Epithelial cell of umbilical artery (primary cell): ENCODE results near the gene FLT3LG. TPM values are rescaled to one million over a fixed set of nuclear protein-coding genes. Genes with fewer than 3 reads are reported as not detected.

Experiments
- total RNA-seq: library from RNA; depleted of rRNA; stranded (reverse); fragments of >200 nt; gene quantifications from 2 replicates; pipeline ENCODE4 v1.2.3, GENCODE V29; 2014

FLT3LG gene
- total RNA-seq, result 0.32 and 1.8 TPM in 2 replicates

GRCh38 chr19:49473868-49474541 is at the start of gene FLT3LG:
Gene FLT3LG (plus strand): TSS chr19:49474215. CDS start chr19:49474640, 425 bp downstream.

DNA sequence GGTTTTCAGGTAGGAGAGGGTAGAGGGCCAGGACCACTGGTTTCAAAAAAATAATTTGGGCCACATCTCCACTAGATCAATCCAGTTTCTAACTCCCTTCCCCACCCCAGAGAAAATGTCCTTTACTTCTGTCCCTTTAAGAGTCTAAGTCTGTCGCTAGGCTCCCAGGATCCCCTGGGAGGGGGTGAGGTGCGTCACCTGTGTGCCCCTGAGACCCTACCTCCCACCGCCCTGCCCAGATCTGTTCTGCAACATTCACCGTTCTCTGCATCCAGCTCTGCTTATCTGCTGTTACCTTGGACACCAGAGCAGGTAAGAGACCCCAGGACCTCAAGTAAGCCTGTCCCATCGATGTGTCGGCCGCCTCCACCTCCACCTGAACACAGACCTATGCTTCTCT is 48.8 kb upstream of the FLT3LG start, which contains the start of gene GFY:
TSS of gene GFY (plus strand) at position 211 of the 400 bp plus-strand sequence. CDS start 1,043 bp downstream, outside the sequence.

GRCh38 chr19:49441210-49441959 is 32.6 kb upstream of the FLT3LG start, which contains the start of gene SLC17A7:
Gene SLC17A7 (minus strand): TSS chr19:49441527. CDS start chr19:49441379, 148 bp downstream.

GRCh38 chr19:49451430-49452181 is 22.4 kb upstream of the FLT3LG start, which contains the start of gene PIH1D1:
Gene PIH1D1 (minus strand): TSS chr19:49451814. CDS start chr19:49451574, 240 bp downstream.

GRCh38 chr19:49453013-49453756 is 20.8 kb upstream of the FLT3LG start, which contains the start of gene ALDH16A1:
Gene ALDH16A1 (plus strand): TSS chr19:49453225. CDS start chr19:49453332, 107 bp downstream.

DNA sequence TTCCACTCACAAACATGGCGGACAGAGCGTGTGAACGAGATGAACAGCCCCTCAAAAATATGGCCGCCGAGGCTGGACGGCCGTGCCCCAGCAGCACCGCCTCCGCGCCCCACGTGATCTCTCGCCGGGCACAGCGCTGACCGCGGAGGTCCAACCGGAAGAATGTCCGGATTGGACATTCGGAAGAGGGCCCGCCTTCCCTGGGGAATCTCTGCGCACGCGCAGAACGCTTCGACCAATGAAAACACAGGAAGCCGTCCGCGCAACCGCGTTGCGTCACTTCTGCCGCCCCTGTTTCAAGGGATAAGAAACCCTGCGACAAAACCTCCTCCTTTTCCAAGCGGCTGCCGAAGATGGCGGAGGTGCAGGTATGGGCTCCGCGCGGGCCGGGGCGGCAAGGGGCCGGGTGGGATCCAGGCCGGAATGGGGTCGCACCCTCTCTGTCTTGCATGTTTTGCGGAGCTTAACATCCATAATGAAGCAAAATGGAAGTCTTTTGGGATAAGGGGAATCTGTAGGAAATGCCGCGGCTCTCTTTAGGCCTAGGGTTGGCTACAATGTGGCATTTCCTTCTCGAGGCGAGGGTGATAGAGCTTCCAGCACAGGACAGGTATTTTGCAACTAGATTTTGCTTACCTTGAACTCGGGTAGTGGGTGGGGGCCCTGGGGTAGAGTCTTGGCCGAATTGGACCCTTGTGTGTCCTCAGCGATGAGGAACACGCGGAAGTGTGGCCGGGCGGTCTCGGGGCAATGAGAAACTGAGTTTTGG is 13.4 kb downstream of the FLT3LG start, which contains the start of gene RPL13A:
TSS of gene RPL13A (plus strand) at position 332 of the 769 bp plus-strand sequence. CDS start at position 354, 22 bp downstream.

Other genes starting within 250 kb of the FLT3LG start
- gene SLC6A16, start 149.0 kb upstream of the FLT3LG start, total RNA-seq, result under 0.01 and 0.15 TPM in 2 replicates
- not detected in 2 replicates for gene CD37, start 138.8 kb upstream of the FLT3LG start, total RNA-seq
- gene TEAD2, start 111.8 kb upstream of the FLT3LG start, total RNA-seq, result 43.8 and 64.3 TPM in 2 replicates
- not detected in 2 replicates for gene DKKL1, start 110.3 kb upstream of the FLT3LG start, total RNA-seq
- not detected in 2 replicates for gene KASH5, start 86.0 kb upstream of the FLT3LG start, total RNA-seq
- gene PTH2, start 50.8 kb upstream of the FLT3LG start, total RNA-seq, result not detected in 2 replicates
- not detected in 2 replicates for gene GFY, start 48.8 kb upstream of the FLT3LG start, total RNA-seq
- 0.15 TPM in 1 of 2 replicates, not detected in the other for gene SLC17A7, start 32.7 kb upstream of the FLT3LG start, total RNA-seq
- 162 and 176 TPM in 2 replicates for gene PIH1D1, start 22.4 kb upstream of the FLT3LG start, total RNA-seq
- gene ALDH16A1, start 21.0 kb upstream of the FLT3LG start, total RNA-seq, result 40.3 and 62.9 TPM in 2 replicates
- 1,312 and 3,748 TPM in 2 replicates for gene RPL13A, start 13.4 kb downstream of the FLT3LG start, total RNA-seq
- 1,938 and 5,232 TPM in 2 replicates for gene RPS11, start 22.2 kb downstream of the FLT3LG start, total RNA-seq
- 48.1 and 62.3 TPM in 2 replicates for gene FCGRT, start 38.4 kb downstream of the FLT3LG start, total RNA-seq
- 76.3 and 146 TPM in 2 replicates for gene RCN3, start 53.8 kb downstream of the FLT3LG start, total RNA-seq
- gene NOSIP, start 106.3 kb downstream of the FLT3LG start, total RNA-seq, result 103 and 121 TPM in 2 replicates
- gene PRRG2, start 107.1 kb downstream of the FLT3LG start, total RNA-seq, result 1.3 and 1.4 TPM in 2 replicates
- gene PRR12, start 117.0 kb downstream of the FLT3LG start, total RNA-seq, result 1.4 and 1.6 TPM in 2 replicates
- gene RRAS, start 165.9 kb downstream of the FLT3LG start, total RNA-seq, result 43.5 and 48.4 TPM in 2 replicates
- gene SCAF1, start 168.0 kb downstream of the FLT3LG start, total RNA-seq, result 8.2 and 11.7 TPM in 2 replicates
- 48.8 and 53.9 TPM in 2 replicates for gene IRF3, start 191.6 kb downstream of the FLT3LG start, total RNA-seq
- gene BCL2L12, start 191.7 kb downstream of the FLT3LG start, total RNA-seq, result 7.0 and 7.5 TPM in 2 replicates
- gene PRMT1, start 203.1 kb downstream of the FLT3LG start, total RNA-seq, result 536 and 608 TPM in 2 replicates
- 0.32 and 0.91 TPM in 2 replicates for gene ADM5, start 215.4 kb downstream of the FLT3LG start, total RNA-seq
- 13.0 and 19.5 TPM in 2 replicates for gene CPT1C, start 216.9 kb downstream of the FLT3LG start, total RNA-seq